Islet precursor cell (in vitro differentiated cells): ENCODE data around the gene LDLRAD4.

Experiments used
- DNase-seq: peaks from one replicate; pipeline ENCODE4 v3.0.0-alpha.2; 2018

Gene LDLRAD4

DNA sequence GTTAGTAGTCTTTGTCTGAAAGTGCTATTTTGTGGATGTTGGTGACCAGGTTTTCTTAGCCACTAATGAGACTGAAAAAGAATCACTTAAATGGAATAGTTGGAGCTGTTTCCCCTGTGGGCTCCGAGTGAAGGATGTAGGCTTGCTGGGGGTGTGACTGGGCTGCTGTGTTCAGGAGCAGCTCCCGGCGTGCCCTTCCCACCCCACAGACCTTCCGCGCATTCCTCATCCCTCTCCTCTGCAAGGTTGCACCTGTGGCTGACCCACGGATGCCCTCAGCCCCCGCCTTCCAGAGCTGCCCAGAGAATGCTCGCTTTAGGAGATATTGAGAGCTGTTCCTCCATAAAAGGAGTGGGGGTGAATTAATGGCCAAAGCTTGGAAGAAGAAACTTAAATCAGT is 174.3 kb downstream of the LDLRAD4 start:
- DNase-seq = peak; percentile 37

DNA sequence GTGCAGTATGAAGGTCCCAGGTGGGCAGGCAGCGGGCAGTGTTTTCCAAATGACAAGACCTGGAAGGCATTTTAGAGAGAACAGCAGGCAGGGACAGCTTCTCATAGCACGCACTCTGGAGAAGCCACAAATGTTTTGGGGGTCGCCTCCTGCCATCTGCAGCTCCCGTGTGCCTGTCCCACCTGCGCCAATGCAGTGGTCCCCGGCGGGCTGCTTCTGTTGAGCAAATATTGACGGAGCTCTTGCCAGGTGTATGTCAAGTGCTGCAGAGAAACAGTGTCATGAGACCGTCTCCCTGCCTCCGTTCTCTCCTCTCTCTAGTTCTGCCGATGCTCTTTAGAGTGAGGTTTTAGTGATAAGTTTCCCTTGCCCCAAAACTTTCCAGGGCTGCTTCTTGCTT is 174.8 kb downstream of the LDLRAD4 start:
- DNase-seq = peak; percentile 27

GRCh38 chr18:13394801-13395200 is 176.2 kb downstream of the LDLRAD4 start:
- DNase-seq = no peak

DNA sequence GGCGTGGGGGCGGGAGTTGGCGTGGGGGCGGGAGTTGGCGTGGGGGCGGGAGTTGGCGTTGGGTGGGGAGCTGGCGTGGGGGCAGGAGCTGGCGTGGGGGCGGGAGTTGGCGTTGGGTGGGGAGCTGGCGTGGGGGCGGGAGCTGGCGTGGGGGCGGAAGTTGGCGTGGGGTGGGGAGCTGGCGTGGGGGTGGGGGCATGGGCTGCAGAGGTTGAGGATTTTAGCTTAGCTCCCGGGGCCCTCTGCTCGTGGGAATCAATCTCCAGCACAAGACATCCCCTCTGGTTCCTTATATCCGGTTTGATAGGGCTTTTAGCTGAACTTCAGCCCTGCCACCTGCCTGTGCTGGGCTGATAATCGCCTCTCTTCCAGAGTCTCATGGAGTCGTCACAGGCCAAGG is 177.0 kb downstream of the LDLRAD4 start:
- no peak for DNase-seq

GRCh38 chr18:13397504-13398163 is 179.1 kb downstream of the LDLRAD4 start:
- no peak for DNase-seq

- no peak for DNase-seq
These were observed 180.1 kb downstream of the LDLRAD4 start for GRCh38 chr18:13398631-13399030.

DNA sequence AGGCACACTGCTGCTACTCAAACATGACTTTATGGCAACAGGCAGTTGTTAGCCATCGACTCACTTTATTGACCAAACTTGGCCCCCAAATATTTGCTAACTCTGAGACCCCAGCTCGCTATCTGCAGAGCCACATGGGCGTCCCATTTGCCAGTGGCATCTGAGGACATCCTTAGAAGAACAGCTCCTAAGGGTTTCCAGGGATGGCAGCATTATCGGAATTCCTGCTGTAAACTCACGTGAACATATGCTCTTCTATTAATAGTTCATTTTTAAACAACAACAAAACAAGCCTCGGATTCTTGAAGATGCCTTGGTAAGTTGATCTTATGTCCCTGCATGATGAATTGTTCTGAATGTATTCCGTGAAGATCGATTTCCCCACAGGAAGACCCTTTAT is 181.0 kb downstream of the LDLRAD4 start:
- no peak for DNase-seq

DNA sequence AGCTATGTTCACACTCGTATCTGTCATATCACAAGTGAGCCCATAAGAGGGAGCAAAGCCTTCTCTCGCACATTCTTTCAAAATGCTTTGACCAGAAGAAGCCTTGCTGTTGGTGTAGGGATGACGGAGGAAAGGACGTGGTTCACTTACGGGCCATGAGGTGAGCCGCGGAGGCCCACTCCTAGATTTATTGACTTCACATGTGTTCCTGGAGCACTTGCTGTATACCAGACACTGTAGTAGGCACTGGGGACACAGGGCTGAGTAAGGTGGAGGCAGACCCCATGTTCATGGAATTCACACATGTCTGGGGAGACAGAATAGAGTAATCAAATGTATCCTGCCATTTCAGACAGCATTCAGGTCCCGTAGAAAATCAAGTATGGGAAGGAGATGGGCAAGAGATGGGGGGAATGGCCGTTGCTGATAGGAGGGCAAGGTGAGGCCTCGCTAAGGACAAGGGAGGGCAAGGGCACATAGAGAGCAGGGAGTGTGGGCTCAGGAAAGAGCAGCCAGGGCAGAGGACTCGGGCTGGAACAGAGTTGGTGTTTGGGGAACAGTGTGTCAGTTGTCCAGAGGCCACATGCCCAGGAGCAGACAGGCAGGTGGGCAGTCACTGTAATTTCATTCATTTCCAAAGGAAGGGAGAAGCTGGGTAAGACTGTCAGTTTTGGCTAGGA is 182.2 kb downstream of the LDLRAD4 start:
- no peak for DNase-seq

DNA sequence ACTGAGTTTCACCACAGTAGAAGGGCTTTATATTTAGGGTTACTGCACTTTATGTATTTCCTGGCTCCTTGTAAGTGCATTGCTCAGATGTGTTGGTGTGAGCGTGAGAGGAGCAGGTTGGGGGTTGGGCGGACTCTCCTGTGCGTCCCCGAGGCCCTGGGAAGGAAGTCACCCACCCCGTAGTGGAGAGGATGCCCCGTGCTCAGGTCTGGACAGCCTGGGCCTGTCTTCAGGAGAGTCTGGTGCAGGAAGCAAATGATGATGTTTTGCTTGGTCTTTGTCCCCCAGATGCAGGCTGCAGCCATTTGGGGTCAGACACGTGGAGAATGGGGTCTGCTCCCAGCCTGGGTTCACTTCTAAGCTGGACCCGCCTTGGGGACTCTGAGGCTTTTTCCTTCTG is 182.8 kb downstream of the LDLRAD4 start:
- DNase-seq = no peak

GRCh38 chr18:13401826-13402225 is 183.3 kb downstream of the LDLRAD4 start:
- no peak for DNase-seq

DNA sequence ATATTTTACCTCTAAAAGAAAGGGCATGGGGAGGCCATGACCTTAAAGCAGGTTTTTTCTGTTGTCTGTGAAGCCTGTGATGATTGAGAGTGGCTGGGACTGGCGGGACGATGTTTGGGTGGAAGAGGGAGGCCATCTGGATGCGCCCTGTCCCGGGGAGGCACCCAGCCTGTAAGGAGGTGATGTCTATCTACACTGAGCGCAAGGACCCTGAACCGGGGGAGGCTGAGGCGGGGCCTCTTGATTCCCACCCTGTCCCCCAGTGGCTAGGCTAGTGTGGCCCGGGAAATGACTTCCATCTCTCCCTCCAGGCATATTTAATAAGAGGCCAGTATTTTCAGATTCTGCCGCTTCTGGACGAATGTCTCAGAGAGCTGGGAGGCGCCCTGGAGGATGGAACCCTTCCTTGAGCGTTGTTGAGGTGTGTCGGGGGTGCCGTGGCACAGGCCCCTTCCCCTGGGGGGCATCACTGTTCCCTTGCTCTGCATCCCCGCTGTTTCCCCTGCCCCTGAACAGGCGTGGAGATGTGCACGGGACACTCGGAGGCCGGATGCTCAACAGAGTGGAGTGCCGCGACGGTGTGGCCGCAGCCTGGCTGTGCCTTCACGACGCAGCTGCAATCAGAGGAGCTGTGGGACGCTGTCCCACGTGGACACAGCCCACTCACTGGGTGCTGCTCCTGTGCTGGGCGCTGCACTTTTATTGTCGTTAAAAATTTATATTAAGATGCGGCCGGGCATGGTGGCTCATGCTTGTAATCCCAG is 185.4 kb downstream of the LDLRAD4 start:
- no peak for DNase-seq

DNA sequence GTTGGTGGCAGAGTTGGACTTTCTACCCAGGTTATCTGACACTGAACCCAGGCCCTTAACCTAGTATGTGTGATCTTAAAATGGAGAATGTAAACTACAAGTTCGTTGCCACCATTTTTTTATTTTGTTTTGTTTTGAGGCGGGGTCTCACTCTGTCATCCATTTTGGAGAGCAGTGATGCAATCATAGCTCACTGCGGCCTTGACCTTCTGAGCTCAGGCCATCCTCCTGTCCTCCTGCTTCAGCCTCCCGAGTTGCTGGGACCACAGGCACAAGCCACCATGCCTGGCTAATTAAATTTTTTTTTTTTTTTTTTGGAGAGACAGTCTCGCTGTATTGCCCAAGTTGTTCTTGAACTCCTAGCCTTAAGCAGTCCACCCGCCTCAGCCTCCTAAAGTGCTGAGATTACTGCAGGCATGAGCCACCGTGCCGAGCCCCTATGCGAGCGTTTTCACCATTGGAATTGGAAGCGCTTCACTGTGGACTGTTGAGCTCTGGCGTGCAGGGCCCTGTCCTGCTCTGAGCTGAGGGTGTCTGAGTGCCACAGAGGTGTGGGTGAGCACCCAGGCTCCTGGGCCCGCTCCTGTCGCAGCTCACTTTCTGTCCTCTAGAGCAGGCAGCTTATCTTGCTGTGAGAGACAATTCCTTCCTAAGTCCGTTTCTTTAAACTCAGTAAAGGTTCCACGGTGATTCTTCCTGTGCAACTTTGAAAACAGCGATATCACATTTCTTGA is 186.9 kb downstream of the LDLRAD4 start:
- no peak for DNase-seq

- DNase-seq = no peak
These were observed 187.6 kb downstream of the LDLRAD4 start for GRCh38 chr18:13406049-13406615.

DNA sequence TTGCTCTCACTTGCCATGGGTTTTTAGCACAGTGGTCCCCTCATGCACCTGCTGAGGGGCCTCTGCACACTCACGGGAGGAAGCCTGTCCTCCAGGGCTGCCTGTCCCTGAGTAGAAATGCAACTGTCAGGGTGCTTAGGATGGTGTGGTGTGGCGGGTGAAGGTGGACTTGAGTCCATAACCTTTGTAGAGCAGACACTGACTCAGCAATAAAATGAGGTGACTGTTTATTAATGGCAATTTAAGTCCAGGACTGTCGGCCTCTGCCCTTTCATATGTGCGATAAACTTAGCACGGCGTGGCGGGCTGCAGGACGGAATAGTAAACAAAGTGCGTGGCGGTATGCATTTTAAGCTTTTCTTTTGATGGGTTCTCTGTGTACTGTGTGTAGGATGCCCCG is 188.2 kb downstream of the LDLRAD4 start:
- DNase-seq = no peak

GRCh38 chr18:13407484-13407883 is 188.9 kb downstream of the LDLRAD4 start:
- DNase-seq = no peak

- DNase-seq = no peak
These were observed 190.5 kb downstream of the LDLRAD4 start for GRCh38 chr18:13409026-13409425.

GRCh38 chr18:13409997-13410396 is 191.4 kb downstream of the LDLRAD4 start:
- no peak for DNase-seq

DNA sequence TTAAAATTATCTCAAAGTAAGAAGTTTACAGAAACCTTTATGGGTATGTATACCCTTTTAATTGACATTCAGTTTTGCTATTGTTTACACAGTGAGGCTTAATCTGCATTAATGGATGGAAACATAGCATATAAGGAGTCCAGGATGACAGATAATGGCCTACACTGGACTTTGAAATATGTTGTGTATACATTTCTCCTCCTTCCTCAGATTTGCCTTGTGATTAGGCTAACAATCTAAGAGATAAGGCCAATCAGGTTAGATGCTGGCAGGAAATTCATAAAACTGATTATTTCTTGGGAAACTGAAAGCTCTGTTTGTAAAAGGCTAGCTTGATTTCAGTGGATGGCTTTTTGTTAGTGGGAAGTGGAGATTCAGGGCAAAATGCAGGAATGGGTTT is 191.9 kb downstream of the LDLRAD4 start:
- DNase-seq = no peak

DNA sequence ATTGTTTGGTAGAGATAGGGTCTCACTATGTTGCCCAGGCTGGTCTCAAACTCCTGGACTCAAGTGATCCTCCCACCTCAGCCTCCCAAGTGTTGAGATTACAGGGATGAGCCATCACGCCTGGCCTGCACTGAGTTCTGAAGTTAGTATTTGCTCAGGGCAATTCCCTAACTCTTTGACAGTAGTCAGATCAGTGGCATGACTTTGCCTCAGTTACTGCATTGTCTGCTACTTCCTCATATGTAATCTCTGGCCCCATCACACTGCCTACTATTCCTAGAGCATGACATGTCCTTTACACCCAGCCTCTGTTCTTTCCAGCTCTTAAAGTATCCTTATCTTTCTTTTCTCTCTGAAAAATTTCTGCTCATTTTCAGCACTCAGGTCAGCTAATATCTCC is 193.5 kb downstream of the LDLRAD4 start:
- no peak for DNase-seq

DNA sequence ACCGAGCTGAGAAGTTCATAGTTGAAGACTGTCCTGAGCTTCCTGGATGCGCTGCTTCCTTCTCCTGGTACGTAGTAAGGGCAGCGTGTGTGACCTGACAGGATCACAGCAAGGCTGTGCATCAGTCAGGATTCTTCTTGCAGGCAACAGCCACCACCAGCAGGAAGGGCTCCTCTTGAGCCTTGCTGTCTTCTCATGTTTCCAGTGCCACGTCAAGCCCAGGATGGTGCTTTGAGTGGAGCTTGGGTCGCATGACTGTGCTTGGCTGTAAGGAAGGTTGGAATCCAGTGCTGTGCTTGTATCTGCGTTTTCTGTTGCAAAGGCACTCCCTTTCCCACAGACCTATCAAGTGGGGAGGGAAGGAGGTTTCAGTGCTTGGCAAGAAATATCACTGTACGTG is 194.3 kb downstream of the LDLRAD4 start:
- no peak for DNase-seq

DNA sequence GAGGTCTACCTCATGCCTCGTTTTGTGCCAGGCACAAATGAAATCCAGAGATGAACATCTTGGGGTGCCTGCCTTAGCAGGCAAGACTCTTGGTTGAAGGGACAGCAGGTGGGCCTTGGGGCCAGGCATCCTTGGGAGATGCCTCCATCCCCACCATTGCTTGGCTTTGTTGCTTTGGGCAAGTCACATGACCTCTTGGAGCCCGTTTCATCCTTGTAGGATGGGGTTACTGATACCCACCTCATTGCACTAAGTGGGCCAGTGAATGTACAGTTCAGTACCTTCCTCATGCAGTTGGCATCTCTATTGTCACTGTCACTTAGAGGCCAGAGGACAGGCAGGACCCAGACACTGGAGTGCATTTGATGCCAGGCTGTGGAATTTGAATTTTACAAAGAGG is 195.5 kb downstream of the LDLRAD4 start:
- no peak for DNase-seq

GRCh38 chr18:13414521-13414920 is 196.0 kb downstream of the LDLRAD4 start:
- DNase-seq = no peak

- no peak for DNase-seq
These were observed 197.2 kb downstream of the LDLRAD4 start for GRCh38 chr18:13415736-13416135.
